HEK293 (cell line): ENCODE data around the gene BCAS3.
"Not testable (repeated sequence)": the region's sequence is repeated elsewhere in the genome, so short reads cannot be mapped to it uniquely, and the experiment has no call there.

Experiments
- CTCF ChIA-PET: fragments of 350-600 bp; formaldehyde crosslinking; extraction: SDS; loops from one replicate; lab custom pipeline; 2021; ENCODE audit warnings: antibody characterized with exemption; lab: Yijun Ruan, JAX
- POLR2A ChIA-PET: fragments of 300-600 bp; formaldehyde crosslinking; extraction: SDS; loops from one replicate; lab custom pipeline; 2020; ENCODE audit warnings: antibody characterized with exemption, inconsistent platforms; lab: Yijun Ruan, JAX
- H3K27ac ChIP-seq: fragments of 200-500 bp; sonication (Bioruptor generic); 2 replicates; pipeline ENCODE4 v1.5.1; 2014; ENCODE audit warnings: low read depth, low read length, control low read depth, inconsistent platforms; ENCODE audit errors: extremely low read depth
- H3K36me3 ChIP-seq, 2 experiments: fragments of 200-500 bp in 1 of 2; sonication (Bioruptor generic) in 1 of 2; 1 replicate in 1 of 2; 2 replicates in 1 of 2; pipeline ENCODE4 v1.5.1; 2014 to 2017; ENCODE audit warnings: inconsistent platforms in 2 of 2, low read length in 2 of 2; ENCODE audit not compliant: control insufficient read depth in 2 of 2, insufficient read depth in 1 of 2
- H3K4me1 ChIP-seq: fragments of 200-500 bp; sonication (Bioruptor generic); 2 replicates; pipeline ENCODE4 v1.5.1; 2014; ENCODE audit warnings: mild to moderate bottlenecking, low read length, inconsistent platforms; ENCODE audit not compliant: control insufficient read depth, insufficient read depth
- H3K4me3 ChIP-seq: 2 replicates; pipeline ENCODE4 v1.5.1; 2011; ENCODE audit warnings: low read depth, mild to moderate bottlenecking, control low read depth, low read length, moderate library complexity
- H3K9me3 ChIP-seq: fragments of 200-500 bp; sonication (Bioruptor generic); 2 replicates; pipeline ENCODE4 v1.5.1; 2014; ENCODE audit warnings: low read depth, low read length, inconsistent platforms; ENCODE audit not compliant: control insufficient read depth, insufficient read depth
- CTCF ChIP-seq: fragments of 450-650 bp; formaldehyde crosslinking; IDR thresholded peaks from 2 replicates; pipeline ENCODE4 v1.5.1; 2016; ENCODE audit warnings: missing biosample characterization, missing genetic modification characterization
- KLF10 ChIP-seq: fragments of 450-650 bp; IDR thresholded peaks from 2 replicates; pipeline ENCODE4 v1.5.1; 2018; ENCODE audit warnings: missing biosample characterization, mild to moderate bottlenecking, missing genetic modification characterization
- KLF7 ChIP-seq: fragments of 450-650 bp; formaldehyde crosslinking; IDR thresholded peaks from 2 replicates; pipeline ENCODE4 v1.5.1; 2016; ENCODE audit warnings: missing biosample characterization, missing genetic modification characterization, borderline replicate concordance
- MZF1 ChIP-seq: fragments of 450-650 bp; formaldehyde crosslinking; IDR thresholded peaks from 2 replicates; pipeline ENCODE4 v1.5.1; 2017; ENCODE audit warnings: missing biosample characterization, missing genetic modification characterization, borderline replicate concordance
- OVOL3 ChIP-seq: fragments of 450-650 bp; formaldehyde crosslinking; IDR thresholded peaks from 2 replicates; pipeline ENCODE4 v1.5.1; 2016; ENCODE audit warnings: missing biosample characterization, missing genetic modification characterization
- REPIN1 ChIP-seq: fragments of 450-650 bp; formaldehyde crosslinking; IDR thresholded peaks from 2 replicates; pipeline ENCODE4 v1.5.1; 2017; ENCODE audit warnings: missing biosample characterization, missing genetic modification characterization, low read depth
- WT1 ChIP-seq: fragments of 450-650 bp; formaldehyde crosslinking; IDR thresholded peaks from 2 replicates; pipeline ENCODE4 v1.5.1; 2016; ENCODE audit warnings: missing biosample characterization, missing genetic modification characterization
- ZBTB20 ChIP-seq: fragments of 450-650 bp; formaldehyde crosslinking; IDR thresholded peaks from 2 replicates; pipeline ENCODE4 v1.5.1; 2016; ENCODE audit warnings: missing biosample characterization, missing genetic modification characterization
- ZIC2 ChIP-seq: fragments of 450-650 bp; formaldehyde crosslinking; IDR thresholded peaks from 2 replicates; pipeline ENCODE4 v1.5.1; 2016; ENCODE audit warnings: missing biosample characterization, missing genetic modification characterization
- ZNF133 ChIP-seq: fragments of 450-650 bp; formaldehyde crosslinking; IDR thresholded peaks from 2 replicates; pipeline ENCODE4 v1.5.1; 2016; ENCODE audit warnings: missing biosample characterization, missing genetic modification characterization
- ZNF239 ChIP-seq: fragments of 450-650 bp; formaldehyde crosslinking; IDR thresholded peaks from 2 replicates; pipeline ENCODE4 v1.5.1; 2016; ENCODE audit warnings: missing biosample characterization, missing genetic modification characterization
- ZNF37A ChIP-seq: fragments of 450-650 bp; IDR thresholded peaks from 2 replicates; pipeline ENCODE4 v1.5.1; 2018; ENCODE audit warnings: missing biosample characterization, missing genetic modification characterization
- ZNF473 ChIP-seq: fragments of 450-650 bp; formaldehyde crosslinking; IDR thresholded peaks from 2 replicates; pipeline ENCODE4 v1.5.1; 2017; ENCODE audit warnings: missing biosample characterization, missing genetic modification characterization
- ZNF529 ChIP-seq: fragments of 450-650 bp; formaldehyde crosslinking; IDR thresholded peaks from 2 replicates; pipeline ENCODE4 v1.5.1; 2017; ENCODE audit warnings: missing genetic modification characterization, missing biosample characterization; ENCODE audit not compliant: insufficient replicate concordance
- ZNF585B ChIP-seq: fragments of 450-650 bp; formaldehyde crosslinking; IDR thresholded peaks from 2 replicates; pipeline ENCODE4 v1.5.1; 2016; ENCODE audit warnings: missing biosample characterization, missing genetic modification characterization
- ZNF596 ChIP-seq: fragments of 450-650 bp; IDR thresholded peaks from 2 replicates; pipeline ENCODE4 v1.5.0; 2018; ENCODE audit warnings: missing biosample characterization, mild to moderate bottlenecking, missing genetic modification characterization, moderate library complexity
- ZNF645 ChIP-seq: fragments of 450-650 bp; formaldehyde crosslinking; IDR thresholded peaks from 2 replicates; pipeline ENCODE4; 2016; ENCODE audit warnings: missing biosample characterization, missing genetic modification characterization
- ZNF701 ChIP-seq: fragments of 450-650 bp; formaldehyde crosslinking; IDR thresholded peaks from 2 replicates; pipeline ENCODE4 v1.5.1; 2016; ENCODE audit warnings: missing biosample characterization, missing genetic modification characterization
- ZSCAN16 ChIP-seq: fragments of 450-650 bp; formaldehyde crosslinking; IDR thresholded peaks from 2 replicates; pipeline ENCODE4 v1.5.1; 2016; ENCODE audit warnings: missing biosample characterization, missing genetic modification characterization
- TF ChIP-seq, protein P1 (sequence below): fragments of 450-650 bp; formaldehyde crosslinking; IDR thresholded peaks from 2 replicates; pipeline ENCODE4 v1.5.1; 2016; ENCODE audit warnings: missing biosample characterization, missing genetic modification characterization, borderline replicate concordance

The BCAS3 gene

DNA sequence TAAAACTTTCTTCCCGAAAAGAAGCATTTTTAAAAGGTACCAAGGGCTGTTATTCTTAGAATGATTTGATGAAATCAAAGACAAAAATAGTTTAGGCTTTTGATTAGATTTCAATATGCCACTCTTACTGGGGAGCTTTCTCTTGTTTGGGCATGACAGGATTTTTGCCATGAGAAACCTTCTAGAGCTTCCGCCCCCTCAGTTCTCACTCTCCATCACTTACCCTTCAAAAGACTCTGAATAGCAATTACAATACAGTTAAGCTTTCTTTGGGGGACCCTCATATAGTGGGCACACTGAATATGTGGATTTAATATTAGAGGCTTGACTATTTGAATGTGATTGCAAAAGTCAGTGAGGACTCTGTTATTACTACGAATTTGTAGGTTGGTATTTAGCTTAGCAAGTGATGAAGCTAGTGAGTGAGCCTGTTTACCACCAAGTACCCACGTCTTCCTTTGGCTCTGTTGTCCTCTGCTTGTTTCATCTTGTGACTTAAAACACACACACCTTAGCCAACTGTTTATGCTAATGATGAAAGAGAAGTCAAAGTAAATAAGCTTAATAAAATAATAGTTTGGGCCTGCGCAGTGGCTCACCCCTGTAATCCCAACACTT lies 563.3 kb downstream of the BCAS3 start:
- ChIA-PET POLR2A (no interaction called here), CTCF (no interaction called here)
- no peaks in the 10 kb centered on the region for H3K9me3 ChIP-seq
- H3K4me3 ChIP-seq: no peak overlapping the region
- TF ChIP-seq REPIN1 (tag by site-specific recombination) (no peak), ZNF596 (tag by site-specific recombination) (no peak), ZNF701 (tag by site-specific recombination) (no peak), OVOL3 (tag by site-specific recombination) (no peak), ZIC2 (tag by site-specific recombination) (no peak), ZNF239 (tag by site-specific recombination) (no peak), ZNF529 (tag by site-specific recombination) (no peak), ZSCAN16 (tag by site-specific recombination) (no peak), ZNF585B (tag by site-specific recombination) (no peak), ZNF37A (tag by site-specific recombination) (no peak), ZNF473 (tag by site-specific recombination) (no peak), KLF10 (tag by site-specific recombination) (no peak), KLF7 (no peak)
- TF ChIP-seq, protein P1, sequence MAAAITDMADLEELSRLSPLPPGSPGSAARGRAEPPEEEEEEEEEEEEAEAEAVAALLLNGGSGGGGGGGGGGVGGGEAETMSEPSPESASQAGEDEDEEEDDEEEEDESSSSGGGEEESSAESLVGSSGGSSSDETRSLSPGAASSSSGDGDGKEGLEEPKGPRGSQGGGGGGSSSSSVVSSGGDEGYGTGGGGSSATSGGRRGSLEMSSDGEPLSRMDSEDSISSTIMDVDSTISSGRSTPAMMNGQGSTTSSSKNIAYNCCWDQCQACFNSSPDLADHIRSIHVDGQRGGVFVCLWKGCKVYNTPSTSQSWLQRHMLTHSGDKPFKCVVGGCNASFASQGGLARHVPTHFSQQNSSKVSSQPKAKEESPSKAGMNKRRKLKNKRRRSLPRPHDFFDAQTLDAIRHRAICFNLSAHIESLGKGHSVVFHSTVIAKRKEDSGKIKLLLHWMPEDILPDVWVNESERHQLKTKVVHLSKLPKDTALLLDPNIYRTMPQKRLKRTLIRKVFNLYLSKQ (tag by site-specific recombination): no peak
- H3K36me3 ChIP-seq: no peaks in the 10 kb centered on the region
- peaks cover 19% of the 10 kb centered on the region for H3K4me1 ChIP-seq
- H3K27ac ChIP-seq: no peak overlapping the region

GRCh38 chr17:61244988-61245387 lies 567.3 kb downstream of the BCAS3 start:
- H3K4me3 ChIP-seq, H3K27ac ChIP-seq, H3K36me3 ChIP-seq, POLR2A ChIA-PET, H3K9me3 ChIP-seq: not testable (repeated sequence)
- CTCF ChIA-PET: interaction anchor here (0.7 to 0.8 kb wide), 2 partner anchors 105 to 273 kb away, joined by 3 read pairs; no protein-coding TSS in a partner anchor
- H3K4me1 ChIP-seq: peaks cover 25% of the 10 kb centered on the region
- TF ChIP-seq MZF1 (tag by site-specific recombination): peak; percentile 74; the same call in 1 of the 2 replicates

GRCh38 chr17:61245706-61246135 lies 568.1 kb downstream of the BCAS3 start:
- Histone ChIP-seq H3K9me3 (no peaks in the 10 kb centered on the region), H3K4me3 (no peak overlapping the region), H3K4me1 (peaks cover 30% of the 10 kb centered on the region), H3K27ac (no peak overlapping the region), H3K36me3 (no peaks in the 10 kb centered on the region)
- ChIA-PET CTCF (interaction anchor here (0.6 to 1.4 kb wide), 5 partner anchors 10 to 424 kb away, joined by 3 to 4 read pairs (median 3); no protein-coding TSS in a partner anchor), POLR2A (no interaction called here)
- TF ChIP-seq ZNF645 (tag by site-specific recombination) (no peak), CTCF (tag by site-specific recombination) (no peak), KLF7 (no peak), ZNF133 (tag by site-specific recombination) (no peak), WT1 (tag by site-specific recombination) (no peak), ZBTB20 (tag by site-specific recombination) (no peak)
